HepG2 (cell line): Measurements from ENCODE around the gene ZNF33A. TPM values are rescaled to one million over a fixed set of nuclear protein-coding genes. Genes with fewer than 3 reads are reported as not detected.

Experiments used
- BORCS8-MEF2B ChIP-seq: sonication (generic); formaldehyde crosslinking; IDR thresholded peaks from 2 replicates; pipeline ENCODE4 v1.8.0; 2022; ENCODE audit warnings: mild to moderate bottlenecking, missing genetic modification reagents
- CCDC6 ChIP-seq: sonication (generic); formaldehyde crosslinking; IDR thresholded peaks from 2 replicates; pipeline ENCODE4 v1.8.1; 2022; ENCODE audit warnings: mild to moderate bottlenecking, missing genetic modification reagents, moderate library complexity
- ELF4 ChIP-seq: sonication (generic); formaldehyde crosslinking; IDR thresholded peaks from 2 replicates; pipeline ENCODE4 v1.5.0; 2020; ENCODE audit warnings: missing genetic modification reagents, mild to moderate bottlenecking, moderate library complexity, borderline replicate concordance
- GFI1 ChIP-seq: sonication (generic); formaldehyde crosslinking; IDR thresholded peaks from 2 replicates; pipeline ENCODE4 v1.5.0; 2020; ENCODE audit warnings: missing genetic modification reagents, mild to moderate bottlenecking, borderline replicate concordance
- HES4 ChIP-seq: sonication (generic); formaldehyde crosslinking; IDR thresholded peaks from 2 replicates; pipeline ENCODE4 v1.9.0; 2021; ENCODE audit warnings: mild to moderate bottlenecking, missing genetic modification reagents, borderline replicate concordance
- HOXA3 ChIP-seq: sonication (generic); formaldehyde crosslinking; IDR thresholded peaks from 2 replicates; pipeline ENCODE4 v1.5.0; 2020; ENCODE audit warnings: missing genetic modification reagents
- IKZF4 ChIP-seq: sonication (generic); formaldehyde crosslinking; IDR thresholded peaks from 2 replicates; pipeline ENCODE4 v1.5.1; 2020; ENCODE audit warnings: borderline replicate concordance, mild to moderate bottlenecking, low read depth, missing genetic modification reagents; ENCODE audit errors: not compliant biosample characterization
- KDM5B ChIP-seq: sonication (generic); formaldehyde crosslinking; IDR thresholded peaks from 2 replicates; pipeline ENCODE4 v1.4.0; 2020; ENCODE audit warnings: missing genetic modification reagents, mild to moderate bottlenecking, borderline replicate concordance
- MAF1 ChIP-seq: sonication (generic); formaldehyde crosslinking; IDR thresholded peaks from 2 replicates; pipeline ENCODE4 v1.5.0; 2020; ENCODE audit warnings: missing genetic modification reagents, borderline replicate concordance
- NBN ChIP-seq: fragments of 450-650 bp; conservative IDR thresholded peaks from 2 replicates; pipeline ENCODE4 v1.6.1; 2017
- PHF8 ChIP-seq: sonication (generic); formaldehyde crosslinking; IDR thresholded peaks from 2 replicates; pipeline ENCODE4 v1.5.0; 2020; ENCODE audit warnings: missing genetic modification reagents
- SNRNP70 ChIP-seq: fragments of 200-400 bp; formaldehyde crosslinking; IDR thresholded peaks from 2 replicates; pipeline ENCODE4 v1.6.1; 2017; ENCODE audit warnings: mild to moderate bottlenecking, low read depth, low read length, moderate library complexity
- THAP7 ChIP-seq: sonication (generic); formaldehyde crosslinking; IDR thresholded peaks from 2 replicates; pipeline ENCODE4 v1.8.1; 2023; ENCODE audit warnings: mild to moderate bottlenecking, missing genetic modification reagents
- ZBTB49 ChIP-seq: sonication (generic); formaldehyde crosslinking; IDR thresholded peaks from 2 replicates; pipeline ENCODE4 v1.4.0; 2020; ENCODE audit warnings: missing genetic modification reagents, borderline replicate concordance
- ZFX ChIP-seq: sonication (generic); formaldehyde crosslinking; IDR thresholded peaks from 2 replicates; pipeline ENCODE4 v1.4.0; 2020; ENCODE audit warnings: mild to moderate bottlenecking, low read depth, missing genetic modification reagents, moderate library complexity
- ZNF275 ChIP-seq: sonication (generic); formaldehyde crosslinking; IDR thresholded peaks from 2 replicates; pipeline ENCODE4 v1.8.0; 2022; ENCODE audit warnings: missing genetic modification reagents, mild to moderate bottlenecking, inconsistent platforms, borderline replicate concordance
- ZNF639 ChIP-seq: conservative IDR thresholded peaks from 2 replicates; pipeline ENCODE4 v1.6.1; 2018; ENCODE audit warnings: missing genetic modification reagents
- ZNF782 ChIP-seq: sonication (generic); formaldehyde crosslinking; IDR thresholded peaks from 2 replicates; pipeline ENCODE4 v1.4.0; 2020; ENCODE audit warnings: missing genetic modification reagents, mild to moderate bottlenecking, borderline replicate concordance
- ZNF800 ChIP-seq: sonication (generic); formaldehyde crosslinking; IDR thresholded peaks from 2 replicates; pipeline ENCODE4 v1.4.0; 2020; ENCODE audit warnings: missing genetic modification reagents
- ZNF841 ChIP-seq: sonication (generic); formaldehyde crosslinking; IDR thresholded peaks from 2 replicates; pipeline ENCODE4 v1.8.1; 2023; ENCODE audit warnings: missing genetic modification reagents, borderline replicate concordance
- polyA plus RNA-seq, 8 experiments: library from polyadenylated mRNA; depleted of rRNA in 3 of 8; stranded (reverse) in 7 of 8; unstranded in 1 of 8; fragments of >200 nt; fragmentation: Illumina TruSeq in 4 of 8; extraction: Trizol in 4 of 8; gene quantifications; 2 replicates each; pipeline versions ENCODE4 v1.2.1 to v1.2.3, GENCODE V29; 2011 to 2016; ENCODE audit warnings: low read depth in 4 of 8, missing spikeins in 1 of 8, mixed read lengths in 1 of 8; ENCODE audit not compliant: insufficient read depth in 1 of 8
- total RNA-seq, 5 experiments: library from RNA; depleted of rRNA; stranded (reverse); fragments of >200 nt; fragmentation: Illumina TruSeq; extraction: Trizol; gene quantifications; 2 replicates each; pipeline ENCODE4 v1.2.3, GENCODE V29; 2016; ENCODE audit warnings: low read depth in 1 of 5

Gene ZNF33A
- total and polyA plus RNA-seq, 2 of the 13 experiments (the other 11 are each of a cell fraction or from before 2014, with no cell fraction given) = 13.1 to 22.5 TPM

- TF ChIP-seq ZNF275 (CRISPR knock-in tag) = no peak; the same call in 1 of the 2 replicates
- TF ChIP-seq BORCS8-MEF2B = peak; percentile 57; the same call in 1 of the 2 replicates
- no peak for TF ChIP-seq ZFX
- peak; percentile 84; the same call in 1 of the 2 replicates for TF ChIP-seq PHF8 (CRISPR knock-in tag)
- no peak for TF ChIP-seq ZNF841 (CRISPR knock-in tag)
- TF ChIP-seq KDM5B (CRISPR knock-in tag) = no peak
- no peak for TF ChIP-seq ZNF800 (CRISPR knock-in tag)
- TF ChIP-seq ELF4 (CRISPR knock-in tag) = peak; percentile 90; the same call in 1 of the 2 replicates
- TF ChIP-seq HOXA3 (CRISPR knock-in tag) = peak; percentile 48
- TF ChIP-seq MAF1 (CRISPR knock-in tag) = 0 out of 2 replicates have a peak, but pooled peaks have one; percentile 36
- no peak for TF ChIP-seq GFI1 (CRISPR knock-in tag)
- TF ChIP-seq ZBTB49 (CRISPR knock-in tag) = no peak
- TF ChIP-seq HES4 = no peak
- TF ChIP-seq ZNF639 (CRISPR knock-in tag) = no peak
- no peak for TF ChIP-seq CCDC6 (CRISPR knock-in tag)
- no peak for TF ChIP-seq ZNF782
- no peak for TF ChIP-seq NBN
- TF ChIP-seq IKZF4 (CRISPR knock-in tag) = no peak
- no peak for TF ChIP-seq THAP7 (CRISPR knock-in tag)
- no peak for TF ChIP-seq SNRNP70
Measured at GRCh38 chr10:38010119-38010903, at the start of gene ZNF33A (continued).
